Activated CD4-positive, alpha-beta T cell treated with anti-CD3 and anti-CD28 coated beads for 36 hours (primary cell): Measurements from ENCODE around the gene STK25. TPM values are rescaled to one million over a fixed set of nuclear protein-coding genes. Genes with fewer than 3 reads are reported as not detected.

Experiments
- ATAC-seq: fragments of 200-7000 bp; cut with Tn5 transposase; one replicate; pipeline ENCODE4 v1.10.0; 2021; ENCODE audit warnings: mild to moderate bottlenecking, moderate library complexity
- CTCF ChIA-PET: fragments of 350-600 bp; sonication (Branson Sonifier 250); formaldehyde crosslinking; loops from one replicate; lab custom pipeline; 2021; ENCODE audit warnings: antibody characterized with exemption; lab: Charles Lee
- POLR2A ChIA-PET: fragments of 350-600 bp; sonication (Branson Sonifier 250); formaldehyde crosslinking; loops from one replicate; lab custom pipeline; 2021; ENCODE audit warnings: antibody characterized with exemption, inconsistent platforms; lab: Charles Lee
- DNase-seq: peaks from one replicate; pipeline ENCODE4 v3.0.0-alpha.2; 2020
- H3K27ac Mint-ChIP-seq: one replicate; pipeline ENCODE4 v1.8.0; 2021; ENCODE audit warnings: mixed read lengths
- H3K27me3 Mint-ChIP-seq: one replicate; pipeline ENCODE4 v1.8.0; 2021; ENCODE audit warnings: mixed read lengths
- H3K36me3 Mint-ChIP-seq: one replicate; pipeline ENCODE4 v1.8.0; 2021; ENCODE audit warnings: low read depth, mixed read lengths
- H3K4me1 Mint-ChIP-seq: one replicate; pipeline ENCODE4 v1.8.0; 2021; ENCODE audit warnings: mixed read lengths
- H3K4me3 Mint-ChIP-seq: one replicate; pipeline ENCODE4 v1.8.0; 2021; ENCODE audit warnings: mild to moderate bottlenecking, moderate library complexity, mixed read lengths
- H3K9me3 Mint-ChIP-seq: one replicate; pipeline ENCODE4 v1.8.0; 2021; ENCODE audit warnings: low read depth, mixed read lengths
- intact Hi-C, 2 experiments: fragments of 100-400 bp; cut with DNase I in 1 of 2; cut with micrococcal nuclease in 1 of 2; formaldehyde crosslinking; loops; one replicate each; pipeline versions ENCODE4 v1.14.2 to v1.15.1; 2022 to 2024; cut with DNase I, micrococcal nuclease
- total RNA-seq, 2 experiments: library from RNA; stranded (reverse); gene quantifications; one replicate each; pipeline ENCODE4 v1.2.3, GENCODE V29; 2021

The STK25 gene
- total RNA-seq, 2 experiments from 2014 or later: 93.5 to 123 TPM

- Mint-ChIP-seq H3K9me3 (no peaks in the 10 kb centered on the region), H3K27ac (no peak overlapping the region), H3K36me3 (peaks cover 16% of the 10 kb centered on the region), H3K27me3 (no peaks in the 10 kb centered on the region), H3K4me3 (no peak overlapping the region), H3K4me1 (no peaks in the 10 kb centered on the region)
- ATAC-seq (no peak), DNase-seq (no peak)
- ChIA-PET POLR2A (no interaction called here), CTCF (no interaction called here)
- intact Hi-C loops: no loop called here
Measured at GRCh38 chr2:241496904-241497877, 11.2 kb downstream of the STK25 start.

- H3K27ac Mint-ChIP-seq: no peak overlapping the region
- ChIA-PET CTCF (no interaction called here), POLR2A (no interaction called here)
- no peaks in the 10 kb centered on the region for H3K9me3 Mint-ChIP-seq
- no peaks in the 10 kb centered on the region for H3K4me1 Mint-ChIP-seq
- no peak overlapping the region for H3K4me3 Mint-ChIP-seq
- no peaks in the 10 kb centered on the region for H3K27me3 Mint-ChIP-seq
- ATAC-seq (no peak), DNase-seq (no peak)
- intact Hi-C loops: no loop called here
- H3K36me3 Mint-ChIP-seq: peaks cover 16% of the 10 kb centered on the region
Measured at GRCh38 chr2:241496003-241496707, 12.2 kb downstream of the STK25 start.

GRCh38 chr2:241495172-241496002, 13.0 kb downstream of the STK25 start:
- Mint-ChIP-seq H3K27ac (no peak overlapping the region), H3K4me3 (no peak overlapping the region), H3K4me1 (no peaks in the 10 kb centered on the region), H3K27me3 (no peaks in the 10 kb centered on the region), H3K9me3 (no peaks in the 10 kb centered on the region), H3K36me3 (peaks cover 14% of the 10 kb centered on the region)
- intact Hi-C loops: no loop called here
- ChIA-PET POLR2A (no interaction called here), CTCF (no interaction called here)
- ATAC-seq (no peak), DNase-seq (no peak)

GRCh38 chr2:241494311-241494908, 14.0 kb downstream of the STK25 start:
- intact Hi-C loops: no loop called here
- ChIA-PET POLR2A (no interaction called here), CTCF (no interaction called here)
- DNase-seq (no peak), ATAC-seq (no peak)
- Mint-ChIP-seq H3K27me3 (no peaks in the 10 kb centered on the region), H3K9me3 (no peaks in the 10 kb centered on the region), H3K36me3 (peaks cover 14% of the 10 kb centered on the region), H3K27ac (no peak overlapping the region), H3K4me1 (no peaks in the 10 kb centered on the region), H3K4me3 (no peak overlapping the region)

- H3K4me1 Mint-ChIP-seq: no peaks in the 10 kb centered on the region
- CTCF ChIA-PET: no interaction called here
- DNase-seq (no peak), ATAC-seq (no peak)
- no peaks in the 10 kb centered on the region for H3K9me3 Mint-ChIP-seq
- no peak overlapping the region for H3K4me3 Mint-ChIP-seq
- no peaks in the 10 kb centered on the region for H3K27me3 Mint-ChIP-seq
- intact Hi-C loops: no loop called here
- POLR2A ChIA-PET: no interaction called here
- H3K36me3 Mint-ChIP-seq: peaks cover 9% of the 10 kb centered on the region
- H3K27ac Mint-ChIP-seq: no peak overlapping the region
Measured at GRCh38 chr2:241493092-241493491, 15.3 kb downstream of the STK25 start.

- H3K27ac Mint-ChIP-seq: no peak overlapping the region
- H3K27me3 Mint-ChIP-seq: no peaks in the 10 kb centered on the region
- peaks cover 7% of the 10 kb centered on the region for H3K36me3 Mint-ChIP-seq
- no peaks in the 10 kb centered on the region for H3K4me1 Mint-ChIP-seq
- no peak overlapping the region for H3K4me3 Mint-ChIP-seq
- ATAC-seq (no peak), DNase-seq (no peak)
- intact Hi-C loops: no loop called here
- ChIA-PET CTCF (no interaction called here), POLR2A (interaction anchor here (0.7 kb wide), 1 partner anchor 10 kb away, joined by 4 read pairs; no protein-coding TSS in a partner anchor)
- no peaks in the 10 kb centered on the region for H3K9me3 Mint-ChIP-seq
Measured at GRCh38 chr2:241492174-241492565, 16.2 kb downstream of the STK25 start.

- ChIA-PET POLR2A (interaction anchor here (0.7 kb wide), 1 partner anchor 11 kb away, joined by 4 read pairs; no protein-coding TSS in a partner anchor), CTCF (no interaction called here)
- ATAC-seq (no peak), DNase-seq (no peak)
- H3K27me3 Mint-ChIP-seq: no peaks in the 10 kb centered on the region
- H3K27ac Mint-ChIP-seq: no peak overlapping the region
- H3K9me3 Mint-ChIP-seq: no peaks in the 10 kb centered on the region
- intact Hi-C loops: no loop called here
- H3K4me1 Mint-ChIP-seq: no peaks in the 10 kb centered on the region
- H3K4me3 Mint-ChIP-seq: no peak overlapping the region
- H3K36me3 Mint-ChIP-seq: peaks cover 5% of the 10 kb centered on the region
Measured at GRCh38 chr2:241491549-241492173, 16.7 kb downstream of the STK25 start.

GRCh38 chr2:241490825-241491506, 17.4 kb downstream of the STK25 start:
- CTCF ChIA-PET: no interaction called here
- Mint-ChIP-seq H3K4me3 (no peak overlapping the region), H3K27ac (no peak overlapping the region)

GRCh38 chr2:241489733-241490680, 18.4 kb downstream of the STK25 start:
- no peaks in the 10 kb centered on the region for H3K4me1 Mint-ChIP-seq
- ChIA-PET CTCF (no interaction called here), POLR2A (no interaction called here)
- intact Hi-C loops: no loop called here
- no peak overlapping the region for H3K27ac Mint-ChIP-seq
- DNase-seq: no peak
- H3K9me3 Mint-ChIP-seq: no peaks in the 10 kb centered on the region
- peak; percentile 19 for ATAC-seq
- H3K27me3 Mint-ChIP-seq: no peaks in the 10 kb centered on the region
- H3K4me3 Mint-ChIP-seq: no peak overlapping the region
- peaks cover 1% of the 10 kb centered on the region for H3K36me3 Mint-ChIP-seq

More at GRCh38 chr2:241490825-241491506, 17.4 kb downstream of the STK25 start:
- Mint-ChIP-seq H3K4me1 (no peaks in the 10 kb centered on the region), H3K27me3 (no peaks in the 10 kb centered on the region), H3K36me3 (peaks cover 5% of the 10 kb centered on the region), H3K9me3 (no peaks in the 10 kb centered on the region)
- POLR2A ChIA-PET: no interaction called here
- no peak for ATAC-seq
- intact Hi-C loops: no loop called here
- no peak for DNase-seq

GRCh38 chr2:241489088-241489487, 19.3 kb downstream of the STK25 start:
- H3K9me3 Mint-ChIP-seq: no peaks in the 10 kb centered on the region
- H3K36me3 Mint-ChIP-seq: no peaks in the 10 kb centered on the region
- ChIA-PET POLR2A (no interaction called here), CTCF (no interaction called here)
- no peaks in the 10 kb centered on the region for H3K27me3 Mint-ChIP-seq
- intact Hi-C loops: no loop called here
- H3K27ac Mint-ChIP-seq: no peak overlapping the region
- no peak overlapping the region for H3K4me3 Mint-ChIP-seq
- ATAC-seq: no peak
- no peaks in the 10 kb centered on the region for H3K4me1 Mint-ChIP-seq
- no peak for DNase-seq
